H1 (cell line): Measurements from ENCODE around the gene KNDC1. TPM values are rescaled to one million over a fixed set of nuclear protein-coding genes. Genes with fewer than 3 reads are reported as not detected.

ENCODE experiments used
- CHD7 ChIP-seq: fragments of 300-600 bp; sonication (generic); IDR thresholded peaks from 2 replicates; pipeline ENCODE4 v1.7.1; 2012; ENCODE audit warnings: low read length, moderate library complexity, mild to moderate bottlenecking, inconsistent platforms; ENCODE audit not compliant: insufficient replicate concordance
- GABPA ChIP-seq: IDR thresholded peaks from 2 replicates; pipeline ENCODE4 v1.6.1; 2011; ENCODE audit warnings: mild to moderate bottlenecking, low read length, moderate library complexity, borderline replicate concordance; ENCODE audit not compliant: insufficient read depth
- polyA plus RNA-seq, 7 experiments: library from polyadenylated mRNA; depleted of rRNA in 3 of 7; stranded (reverse) in 5 of 7; unstranded in 2 of 7; fragments of >200 nt in 5 of 7; fragments of 200-250 nt in 2 of 7; gene quantifications; 1 replicate in 5 of 7; 2 replicates in 1 of 7; 4 replicates in 1 of 7; pipeline versions ENCODE4 v1.2.1 to v1.2.3, GENCODE V29; 2011 to 2013; ENCODE audit warnings: missing spikeins in 2 of 7, mixed read lengths in 2 of 7
- total RNA-seq: library from RNA; stranded (reverse); fragmentation: NEBNext Ultra II Directional; extraction: Animal tissue kit (Norgen Biotek cat#: 25700); gene quantifications from 2 replicates; pipeline ENCODE4 v1.2.1, GENCODE V29; 2021

The KNDC1 gene
- total and polyA plus RNA-seq, 2 of the 8 experiments (the other 6 are each of a cell fraction or from before 2014, with no cell fraction given), result 7.5 to 16.7 TPM

- TF ChIP-seq CHD7 (no peak), GABPA (no peak)
These were observed 20.4 kb downstream of the KNDC1 start (continued) for GRCh38 chr10:133180192-133180964.
